ENCODE data around the gene DNAJC6.

The DNAJC6 gene

DNA sequence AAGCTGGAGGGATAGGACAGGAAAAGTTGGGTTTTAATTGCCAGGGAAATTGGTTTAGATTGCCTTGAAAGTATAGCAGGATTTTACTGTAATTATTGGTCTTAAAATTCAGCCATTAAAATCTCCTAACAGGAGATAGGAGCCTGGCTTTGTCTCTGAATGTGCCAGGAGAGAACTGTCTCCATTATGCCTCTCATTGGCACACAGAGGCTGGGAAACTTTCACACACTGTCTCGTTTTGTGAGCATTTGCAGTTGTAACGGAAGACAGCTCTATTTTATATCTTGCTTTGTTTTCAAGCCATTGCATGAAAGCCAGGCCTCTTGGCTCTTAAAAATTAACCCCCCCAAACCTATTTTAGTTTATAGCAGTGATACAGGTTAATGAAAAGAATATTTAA, 12.5 kb downstream of the DNAJC6 start:
- 65 to 72% methylated on average over 2 of the region's 2 CpGs for WGBS, 2 experiments
- Histone ChIP-seq H3K9me3 (ENCODE audit: control insufficient read depth, low read length) (no peaks in the 10 kb centered on the region), H3K27ac (ENCODE audit: insufficient read depth, low read depth, low read length, poor library complexity, severe bottlenecking) (no peak overlapping the region), H3K36me3 (ENCODE audit: control insufficient read depth, insufficient read depth, low read length) (no peaks in the 10 kb centered on the region), H3K27me3 (ENCODE audit: control insufficient read depth, insufficient read depth, low read length, poor library complexity, severe bottlenecking) (no peaks in the 10 kb centered on the region), H3K4me3 (ENCODE audit: insufficient read depth, low read depth, low read length) (no peak overlapping the region), H3K4me1 (ENCODE audit: control insufficient read depth, insufficient read depth, low read length) (no peaks in the 10 kb centered on the region)

DNA sequence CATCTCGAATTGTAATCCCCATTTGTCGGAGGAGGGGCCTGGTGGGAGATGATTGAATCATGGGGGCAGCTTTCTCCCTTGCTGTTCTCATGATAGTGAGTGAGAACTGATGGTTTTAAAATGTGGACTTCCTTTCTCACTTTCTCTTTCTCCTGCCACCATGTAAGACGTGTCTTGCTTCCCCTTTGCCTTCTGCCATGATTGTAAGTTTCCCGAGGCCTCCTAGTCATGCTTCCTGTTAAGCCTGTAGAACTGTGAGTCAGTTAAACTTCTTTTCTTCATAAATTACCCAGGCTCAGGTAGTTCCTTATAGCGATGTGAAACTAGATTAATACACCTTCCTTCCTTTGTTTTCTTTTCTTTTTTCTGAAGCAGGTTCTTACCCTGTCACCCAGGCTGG, 13.9 kb downstream of the DNAJC6 start:
- Histone ChIP-seq H3K27me3 (ENCODE audit: control insufficient read depth, insufficient read depth, low read length, poor library complexity, severe bottlenecking) (no peaks in the 10 kb centered on the region), H3K9me3 (ENCODE audit: control insufficient read depth, low read length) (no peaks in the 10 kb centered on the region), H3K4me3 (ENCODE audit: insufficient read depth, low read depth, low read length) (no peak overlapping the region), H3K4me1 (ENCODE audit: control insufficient read depth, insufficient read depth, low read length) (no peaks in the 10 kb centered on the region), H3K36me3 (ENCODE audit: control insufficient read depth, insufficient read depth, low read length) (no peaks in the 10 kb centered on the region), H3K27ac (ENCODE audit: insufficient read depth, low read depth, low read length, poor library complexity, severe bottlenecking) (no peak overlapping the region)
- 79 to 90% methylated on average over 5 of the region's 5 CpGs for WGBS, 2 experiments

DNA sequence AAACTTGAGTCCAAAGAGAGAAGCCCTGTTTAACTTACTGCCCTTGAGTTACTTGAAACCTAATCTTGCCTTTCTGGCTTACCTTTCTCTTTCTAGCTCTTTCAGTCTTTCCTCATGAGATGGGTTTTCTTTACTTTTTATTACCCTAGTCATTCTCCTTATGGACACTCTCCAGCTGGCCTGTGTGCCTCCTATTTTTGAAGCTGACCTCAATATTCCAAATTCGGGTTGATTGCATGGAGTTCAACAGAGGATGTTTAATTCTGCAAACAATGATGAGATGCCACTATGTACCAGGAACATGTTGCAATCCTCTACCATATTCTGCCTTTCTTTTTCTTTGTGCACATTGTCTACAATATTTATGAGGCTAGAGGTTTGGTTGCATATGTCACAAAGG, 20.7 kb downstream of the DNAJC6 start:
- Histone ChIP-seq H3K36me3 (ENCODE audit: control insufficient read depth, insufficient read depth, low read length) (no peaks in the 10 kb centered on the region), H3K27ac (ENCODE audit: insufficient read depth, low read depth, low read length, poor library complexity, severe bottlenecking) (no peak overlapping the region), H3K27me3 (ENCODE audit: control insufficient read depth, insufficient read depth, low read length, poor library complexity, severe bottlenecking) (no peaks in the 10 kb centered on the region), H3K4me1 (ENCODE audit: control insufficient read depth, insufficient read depth, low read length) (no peaks in the 10 kb centered on the region), H3K4me3 (ENCODE audit: insufficient read depth, low read depth, low read length) (no peak overlapping the region), H3K9me3 (ENCODE audit: control insufficient read depth, low read length) (no peaks in the 10 kb centered on the region)
- 100% methylated on average over 1 of the region's 1 CpG for WGBS, 2 experiments

DNA sequence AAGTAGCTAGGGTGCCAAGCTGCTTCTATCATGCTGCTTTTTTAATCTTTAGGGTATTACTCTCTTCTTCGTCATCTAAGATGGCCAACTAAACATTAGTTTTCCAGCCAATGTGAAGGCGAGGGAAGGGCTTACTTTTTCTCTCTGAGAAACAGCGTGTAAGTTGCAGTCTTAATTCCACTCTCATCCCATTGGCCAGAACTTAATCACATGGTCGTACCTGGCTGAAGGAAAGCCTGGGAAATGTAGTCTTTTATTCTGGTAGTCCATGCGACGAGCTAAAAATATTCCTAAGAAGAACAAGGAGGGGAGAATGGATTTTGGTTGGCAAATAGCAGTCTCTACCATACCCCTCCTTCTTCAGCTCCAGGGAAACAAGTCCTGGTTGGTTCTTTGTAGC, 21.5 kb downstream of the DNAJC6 start:
- no peaks in the 10 kb centered on the region for H3K27me3 ChIP-seq (ENCODE audit: control insufficient read depth, insufficient read depth, low read length, poor library complexity, severe bottlenecking)
- no peak overlapping the region for H3K4me3 ChIP-seq (ENCODE audit: insufficient read depth, low read depth, low read length)
- no peaks in the 10 kb centered on the region for H3K9me3 ChIP-seq (ENCODE audit: control insufficient read depth, low read length)
- H3K36me3 ChIP-seq (ENCODE audit: control insufficient read depth, insufficient read depth, low read length) = no peaks in the 10 kb centered on the region
- no peaks in the 10 kb centered on the region for H3K4me1 ChIP-seq (ENCODE audit: control insufficient read depth, insufficient read depth, low read length)
- H3K27ac ChIP-seq (ENCODE audit: insufficient read depth, low read depth, low read length, poor library complexity, severe bottlenecking) = no peak overlapping the region
- WGBS, 2 experiments = 75 to 82% methylated on average over 6 of the region's 6 CpGs

- no peaks in the 10 kb centered on the region for H3K4me1 ChIP-seq (ENCODE audit: control insufficient read depth, insufficient read depth, low read length)
- WGBS, 2 experiments = 100% methylated on average over 1 of the region's 1 CpG; no CpG with 5 or more reads in 1 of the 2 experiments
- no peak overlapping the region for H3K27ac ChIP-seq (ENCODE audit: insufficient read depth, low read depth, low read length, poor library complexity, severe bottlenecking)
- no peaks in the 10 kb centered on the region for H3K27me3 ChIP-seq (ENCODE audit: control insufficient read depth, insufficient read depth, low read length, poor library complexity, severe bottlenecking)
- no peaks in the 10 kb centered on the region for H3K36me3 ChIP-seq (ENCODE audit: control insufficient read depth, insufficient read depth, low read length)
- H3K4me3 ChIP-seq (ENCODE audit: insufficient read depth, low read depth, low read length) = no peak overlapping the region
- H3K9me3 ChIP-seq (ENCODE audit: control insufficient read depth, low read length) = no peaks in the 10 kb centered on the region
These were observed 23.5 kb downstream of the DNAJC6 start for GRCh38 chr1:65332821-65333220.

DNA sequence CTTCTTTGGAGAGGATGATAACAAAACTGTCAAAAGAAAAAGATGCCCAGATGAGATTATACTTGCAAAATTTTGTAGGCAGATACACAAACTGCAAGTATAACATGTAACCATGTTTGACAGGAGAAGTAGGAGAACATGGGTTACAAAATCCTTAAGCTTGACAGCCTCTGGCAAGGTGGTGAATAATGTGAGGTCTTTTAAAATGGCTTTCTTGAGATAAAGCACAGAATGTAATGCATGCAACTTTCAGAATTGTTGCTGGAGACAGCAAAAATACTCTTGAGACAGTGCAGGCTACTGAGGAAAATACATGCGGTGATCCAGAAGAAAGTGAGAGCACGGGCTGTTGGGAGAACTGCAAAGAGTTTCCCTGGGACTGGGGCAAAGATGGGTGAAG, 24.7 kb downstream of the DNAJC6 start:
- no peak overlapping the region for H3K4me3 ChIP-seq (ENCODE audit: insufficient read depth, low read depth, low read length)
- H3K36me3 ChIP-seq (ENCODE audit: control insufficient read depth, insufficient read depth, low read length) = no peaks in the 10 kb centered on the region
- WGBS, 2 experiments = 92 to 95% methylated on average over 2 of the region's 2 CpGs
- no peaks in the 10 kb centered on the region for H3K9me3 ChIP-seq (ENCODE audit: control insufficient read depth, low read length)
- H3K27ac ChIP-seq (ENCODE audit: insufficient read depth, low read depth, low read length, poor library complexity, severe bottlenecking) = no peak overlapping the region
- no peaks in the 10 kb centered on the region for H3K4me1 ChIP-seq (ENCODE audit: control insufficient read depth, insufficient read depth, low read length)
- no peaks in the 10 kb centered on the region for H3K27me3 ChIP-seq (ENCODE audit: control insufficient read depth, insufficient read depth, low read length, poor library complexity, severe bottlenecking)

- H3K4me1 ChIP-seq (ENCODE audit: control insufficient read depth, insufficient read depth, low read length) = no peaks in the 10 kb centered on the region
- no peaks in the 10 kb centered on the region for H3K27me3 ChIP-seq (ENCODE audit: control insufficient read depth, insufficient read depth, low read length, poor library complexity, severe bottlenecking)
- H3K27ac ChIP-seq (ENCODE audit: insufficient read depth, low read depth, low read length, poor library complexity, severe bottlenecking) = no peak overlapping the region
- 91 to 92% methylated on average over 3 of the region's 3 CpGs for WGBS, 2 experiments
- no peaks in the 10 kb centered on the region for H3K36me3 ChIP-seq (ENCODE audit: control insufficient read depth, insufficient read depth, low read length)
- no peaks in the 10 kb centered on the region for H3K9me3 ChIP-seq (ENCODE audit: control insufficient read depth, low read length)
- no peak overlapping the region for H3K4me3 ChIP-seq (ENCODE audit: insufficient read depth, low read depth, low read length)
These were observed 30.6 kb downstream of the DNAJC6 start for GRCh38 chr1:65339866-65340468.

DNA sequence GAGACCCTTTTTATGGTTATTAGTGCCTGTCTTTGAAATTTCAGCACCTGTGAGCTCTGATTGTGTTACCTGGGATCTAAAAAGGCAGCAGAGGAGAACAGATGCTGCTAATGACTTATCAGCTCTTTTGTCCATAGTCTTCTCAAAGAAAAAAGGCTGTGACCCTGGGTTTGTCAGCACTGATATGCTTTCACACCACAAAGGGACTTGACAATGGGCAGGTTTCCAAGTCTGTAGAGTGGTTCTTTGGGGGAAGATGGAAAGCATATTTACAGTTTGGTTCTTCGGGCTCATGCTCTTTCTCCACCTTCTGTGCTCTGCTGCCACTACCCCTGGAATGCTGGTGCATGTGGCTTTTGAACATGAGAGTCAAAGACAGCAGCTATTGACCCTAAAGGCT, 32.0 kb downstream of the DNAJC6 start:
- Histone ChIP-seq H3K36me3 (ENCODE audit: control insufficient read depth, insufficient read depth, low read length) (no peaks in the 10 kb centered on the region), H3K9me3 (ENCODE audit: control insufficient read depth, low read length) (no peaks in the 10 kb centered on the region), H3K4me3 (ENCODE audit: insufficient read depth, low read depth, low read length) (no peak overlapping the region), H3K27ac (ENCODE audit: insufficient read depth, low read depth, low read length, poor library complexity, severe bottlenecking) (no peak overlapping the region), H3K27me3 (ENCODE audit: control insufficient read depth, insufficient read depth, low read length, poor library complexity, severe bottlenecking) (no peaks in the 10 kb centered on the region), H3K4me1 (ENCODE audit: control insufficient read depth, insufficient read depth, low read length) (no peaks in the 10 kb centered on the region)
- 90% methylated on average over 1 of the region's 1 CpG for WGBS, 2 experiments

- Histone ChIP-seq H3K27ac (ENCODE audit: insufficient read depth, low read depth, low read length, poor library complexity, severe bottlenecking) (no peak overlapping the region), H3K36me3 (ENCODE audit: control insufficient read depth, insufficient read depth, low read length) (no peaks in the 10 kb centered on the region), H3K27me3 (ENCODE audit: control insufficient read depth, insufficient read depth, low read length, poor library complexity, severe bottlenecking) (no peaks in the 10 kb centered on the region), H3K4me3 (ENCODE audit: insufficient read depth, low read depth, low read length) (no peak overlapping the region), H3K4me1 (ENCODE audit: control insufficient read depth, insufficient read depth, low read length) (no peaks in the 10 kb centered on the region), H3K9me3 (ENCODE audit: control insufficient read depth, low read length) (no peaks in the 10 kb centered on the region)
- WGBS, 2 experiments = 93 to 94% methylated on average over 3 of the region's 3 CpGs
These were observed 33.9 kb downstream of the DNAJC6 start for GRCh38 chr1:65343286-65343685.

DNA sequence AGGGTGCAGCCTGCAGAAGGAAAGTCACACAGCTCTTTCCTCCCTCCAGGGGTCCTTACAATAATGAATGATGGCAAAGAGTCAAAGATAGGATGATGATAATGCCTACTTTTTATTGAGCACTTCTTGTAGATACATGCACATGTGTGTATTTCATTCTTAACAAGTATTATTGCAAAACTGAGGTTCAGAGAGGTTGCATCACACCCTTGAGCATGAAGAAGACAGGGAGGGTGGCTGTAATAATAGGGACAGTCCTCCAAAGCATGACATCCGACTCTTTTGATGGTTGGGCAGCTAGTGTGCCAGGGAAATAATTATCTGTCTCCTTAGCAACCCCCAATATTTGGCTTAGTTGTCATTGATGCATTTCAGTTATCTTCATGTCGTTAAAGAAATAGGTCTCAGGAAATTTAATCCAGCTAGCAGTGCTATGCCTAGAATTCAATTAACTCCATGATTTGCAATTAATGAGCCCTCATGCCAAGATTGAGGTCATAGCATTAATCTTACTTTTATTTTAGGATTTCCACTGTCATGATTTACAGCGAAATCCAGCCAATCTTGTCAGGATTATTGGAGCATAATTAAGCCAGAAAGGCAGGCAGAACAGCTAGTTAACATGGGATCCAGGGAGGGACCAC, 35.0 kb downstream of the DNAJC6 start:
- Histone ChIP-seq H3K27me3 (ENCODE audit: control insufficient read depth, insufficient read depth, low read length, poor library complexity, severe bottlenecking) (no peaks in the 10 kb centered on the region), H3K9me3 (ENCODE audit: control insufficient read depth, low read length) (no peaks in the 10 kb centered on the region), H3K36me3 (ENCODE audit: control insufficient read depth, insufficient read depth, low read length) (no peaks in the 10 kb centered on the region), H3K4me3 (ENCODE audit: insufficient read depth, low read depth, low read length) (no peak overlapping the region), H3K27ac (ENCODE audit: insufficient read depth, low read depth, low read length, poor library complexity, severe bottlenecking) (no peak overlapping the region), H3K4me1 (ENCODE audit: control insufficient read depth, insufficient read depth, low read length) (no peaks in the 10 kb centered on the region)
- 91 to 93% methylated on average over 3 of the region's 3 CpGs for WGBS, 2 experiments
